MG63 (cell line): Measurements from ENCODE around the gene RHOU. TPM values are rescaled to one million over a fixed set of nuclear protein-coding genes. Genes with fewer than 3 reads are reported as not detected.
"Not testable (repeated sequence)": the region's sequence is repeated elsewhere in the genome, so short reads cannot be mapped to it uniquely, and the experiment has no call there.

ENCODE experiments used
- DNase-seq: peaks from one replicate; pipeline ENCODE4 v3.0.0-alpha.2; 2020
- H3K27me3 ChIP-seq: fragments of 250-450 bp; sonication (Bioruptor Pico); 2 replicates; pipeline ENCODE4 v1.5.1; 2020; ENCODE audit warnings: mild to moderate bottlenecking, moderate library complexity
- H3K36me3 ChIP-seq: fragments of 250-450 bp; sonication (Bioruptor Pico); 2 replicates; pipeline ENCODE4 v1.5.1; 2020; ENCODE audit warnings: mild to moderate bottlenecking, moderate library complexity
- H3K4me3 ChIP-seq: fragments of 250-450 bp; sonication (Bioruptor Pico); 2 replicates; pipeline ENCODE4 v1.5.1; 2020; ENCODE audit warnings: mild to moderate bottlenecking, moderate library complexity
- H3K9me3 ChIP-seq: fragments of 250-450 bp; sonication (Bioruptor Pico); 2 replicates; pipeline ENCODE4 v1.5.1; 2020; ENCODE audit warnings: mild to moderate bottlenecking, moderate library complexity
- total RNA-seq: library from RNA; depleted of rRNA; stranded (reverse); fragments of >200 nt; shearing (Covaris generic); gene quantifications from 2 replicates; pipeline ENCODE4 v1.2.3, GENCODE V29; 2014; ENCODE audit warnings: low replicate concordance

Gene RHOU
- total RNA-seq, 1 experiment from 2014 or later: 2.5 TPM

GRCh38 chr1:228768355-228769000 lies 33.2 kb downstream of the RHOU start:
- Histone ChIP-seq H3K27me3 (peaks cover 4% of the 10 kb centered on the region; the same call in 1 of the 2 replicates), H3K9me3 (no peaks in the 10 kb centered on the region), H3K36me3 (no peaks in the 10 kb centered on the region), H3K4me3 (no peak overlapping the region)
- peak; percentile 37 for DNase-seq

- no peaks in the 10 kb centered on the region for H3K9me3 ChIP-seq
- DNase-seq: no peak
Measured at GRCh38 chr1:228770779-228771223, 35.5 kb downstream of the RHOU start.

DNA sequence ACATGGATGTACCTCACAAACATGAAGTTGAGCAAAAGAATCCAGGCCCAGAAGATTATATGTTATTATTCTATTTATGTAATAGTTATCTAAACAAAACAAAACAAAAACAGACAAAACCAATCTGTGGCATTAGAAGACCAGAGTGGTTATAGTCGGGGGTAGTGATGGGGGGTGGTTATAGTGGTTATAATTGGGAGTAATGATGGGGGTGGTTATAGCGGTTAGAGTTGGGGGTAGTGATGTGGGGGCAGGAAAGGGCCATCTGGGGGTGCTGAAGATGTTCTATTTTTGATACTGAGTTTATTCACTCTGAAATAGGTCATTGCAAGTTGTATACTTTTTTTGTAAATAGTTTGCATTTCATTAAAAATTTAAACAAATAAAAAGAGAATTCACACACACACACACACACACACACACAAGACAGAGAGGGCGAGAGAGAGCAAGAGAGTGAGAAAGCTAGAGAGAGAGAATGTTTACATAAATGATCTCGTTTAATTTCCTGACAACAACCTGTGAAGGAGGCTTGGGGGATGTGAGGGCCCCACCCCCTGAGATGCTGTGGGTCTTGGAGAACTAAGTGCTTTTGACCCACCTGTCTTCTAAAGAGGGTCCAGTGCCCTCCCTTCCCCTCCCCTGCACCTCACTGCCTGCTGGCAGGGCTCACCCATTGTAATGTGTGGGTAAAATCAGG lies 37.4 kb downstream of the RHOU start:
- DNase-seq: no peak
- Histone ChIP-seq H3K36me3 (no peaks in the 10 kb centered on the region), H3K27me3 (no peaks in the 10 kb centered on the region), H3K9me3 (no peaks in the 10 kb centered on the region), H3K4me3 (no peak overlapping the region)

More at GRCh38 chr1:228770779-228771223, 35.5 kb downstream of the RHOU start:
- no peaks in the 10 kb centered on the region for H3K36me3 ChIP-seq
- peaks cover 4% of the 10 kb centered on the region; the same call in 1 of the 2 replicates for H3K27me3 ChIP-seq
- H3K4me3 ChIP-seq: no peak overlapping the region

- H3K9me3 ChIP-seq, H3K27me3 ChIP-seq, DNase-seq, H3K36me3 ChIP-seq, H3K4me3 ChIP-seq: not testable (repeated sequence)
Measured at GRCh38 chr1:228775946-228776345, 40.7 kb downstream of the RHOU start.

DNA sequence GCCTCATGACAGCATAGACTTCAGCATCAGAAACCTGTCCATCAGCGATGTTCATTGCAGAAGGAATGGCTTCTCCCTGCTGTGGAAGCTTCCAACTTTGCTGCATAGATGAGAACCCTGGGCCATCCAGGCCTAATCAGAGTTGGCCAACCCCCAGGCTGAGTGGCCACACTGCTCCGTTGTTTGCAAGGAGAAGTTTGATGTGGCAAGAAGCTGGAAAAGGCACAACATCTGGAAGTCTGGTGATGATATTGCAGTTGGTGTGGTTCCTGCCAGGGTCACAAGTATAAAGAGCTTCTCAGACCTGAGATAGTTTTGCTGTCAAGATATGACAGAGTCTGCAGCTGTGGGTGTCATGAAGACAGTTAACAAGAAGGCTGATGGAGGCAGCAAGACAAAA lies 41.2 kb downstream of the RHOU start:
- Histone ChIP-seq H3K9me3 (no peaks in the 10 kb centered on the region), H3K27me3 (no peaks in the 10 kb centered on the region), H3K36me3 (no peaks in the 10 kb centered on the region), H3K4me3 (no peak overlapping the region)
- DNase-seq: no peak

GRCh38 chr1:228777236-228777635 lies 42.0 kb downstream of the RHOU start:
- no peaks in the 10 kb centered on the region for H3K27me3 ChIP-seq
- no peak for DNase-seq
- no peaks in the 10 kb centered on the region for H3K9me3 ChIP-seq
- no peak overlapping the region for H3K4me3 ChIP-seq
- H3K36me3 ChIP-seq: no peaks in the 10 kb centered on the region

- H3K9me3 ChIP-seq: no peaks in the 10 kb centered on the region
- H3K4me3 ChIP-seq: no peak overlapping the region
- no peaks in the 10 kb centered on the region for H3K36me3 ChIP-seq
- DNase-seq: no peak
- H3K27me3 ChIP-seq: no peaks in the 10 kb centered on the region
Measured at GRCh38 chr1:228778026-228778425, 42.7 kb downstream of the RHOU start.

DNA sequence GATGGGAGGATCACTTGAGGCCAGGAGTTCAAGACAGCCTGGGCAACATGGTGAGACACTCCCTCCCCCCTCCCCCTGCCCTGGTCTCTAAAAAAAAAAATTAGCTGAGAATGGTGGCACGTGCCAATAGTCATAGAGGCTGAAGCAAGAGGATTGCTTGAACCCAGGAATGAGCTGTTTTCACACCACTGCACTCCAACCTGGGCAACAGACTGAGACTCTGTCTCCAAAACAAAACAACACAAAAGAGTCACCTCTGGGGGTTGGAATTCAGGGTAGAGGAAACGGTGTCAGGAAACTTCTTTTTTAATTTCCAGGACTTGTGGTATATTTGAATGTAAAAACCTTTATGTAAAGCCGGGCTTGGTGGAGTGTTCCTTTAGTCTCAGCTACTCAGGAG lies 43.2 kb downstream of the RHOU start:
- no peaks in the 10 kb centered on the region for H3K36me3 ChIP-seq
- no peaks in the 10 kb centered on the region for H3K27me3 ChIP-seq
- H3K9me3 ChIP-seq: no peaks in the 10 kb centered on the region
- no peak overlapping the region for H3K4me3 ChIP-seq
- no peak for DNase-seq

GRCh38 chr1:228778961-228779360 lies 43.7 kb downstream of the RHOU start:
- no peaks in the 10 kb centered on the region for H3K36me3 ChIP-seq
- DNase-seq: no peak

GRCh38 chr1:228781161-228781808 lies 46.0 kb downstream of the RHOU start:
- no peak overlapping the region for H3K4me3 ChIP-seq
- no peak for DNase-seq
- no peaks in the 10 kb centered on the region for H3K27me3 ChIP-seq
- no peaks in the 10 kb centered on the region for H3K9me3 ChIP-seq
- no peaks in the 10 kb centered on the region for H3K36me3 ChIP-seq

More at GRCh38 chr1:228778961-228779360, 43.7 kb downstream of the RHOU start:
- H3K27me3 ChIP-seq: no peaks in the 10 kb centered on the region
- H3K4me3 ChIP-seq: no peak overlapping the region
- no peaks in the 10 kb centered on the region for H3K9me3 ChIP-seq

DNA sequence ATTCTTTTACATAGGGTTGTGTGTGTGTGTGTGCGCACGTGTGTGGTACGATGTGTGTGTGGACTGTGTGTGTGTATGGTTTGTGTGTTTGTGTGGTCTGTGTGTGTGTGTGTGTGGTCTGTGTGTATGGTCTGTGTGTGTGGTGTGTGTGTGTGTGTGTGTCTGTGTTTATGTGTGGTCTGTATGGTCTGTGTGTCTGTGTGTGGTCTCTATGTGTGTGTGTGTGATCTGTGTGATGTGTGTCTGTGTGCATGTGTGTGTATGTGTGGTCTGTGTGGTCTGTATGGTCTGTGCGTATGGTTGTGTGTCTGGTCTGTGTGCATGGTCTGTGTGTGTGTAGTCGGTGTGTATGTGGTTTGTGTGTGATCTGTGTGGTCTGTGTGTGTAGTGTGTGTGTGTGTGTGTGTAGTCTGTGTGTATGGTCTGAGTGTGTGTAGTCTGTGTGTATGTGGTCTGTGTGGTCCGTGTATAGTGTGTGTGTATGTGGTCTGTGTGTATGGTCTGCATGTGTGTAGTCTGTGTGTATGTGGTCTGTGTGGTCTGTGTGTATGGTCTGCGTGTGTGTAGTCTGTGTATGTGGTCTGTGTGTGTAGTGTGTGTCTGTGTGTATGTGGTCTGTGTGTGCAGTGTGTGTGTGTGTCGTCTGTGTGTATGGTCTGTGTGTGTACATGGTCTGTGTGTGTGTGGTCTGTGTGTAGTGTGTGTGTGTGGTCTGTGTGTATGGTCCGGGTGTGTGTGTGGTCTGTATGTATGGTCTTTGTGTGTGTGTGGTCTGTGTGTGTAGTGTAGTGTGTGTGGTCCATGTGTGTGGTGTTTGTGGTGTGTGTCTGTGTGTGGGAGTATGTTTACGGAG lies 46.8 kb downstream of the RHOU start:
- DNase-seq: no peak
- H3K9me3 ChIP-seq: no peaks in the 10 kb centered on the region
- H3K4me3 ChIP-seq: no peak overlapping the region
- H3K27me3 ChIP-seq: no peaks in the 10 kb centered on the region
- H3K36me3 ChIP-seq: no peaks in the 10 kb centered on the region

DNA sequence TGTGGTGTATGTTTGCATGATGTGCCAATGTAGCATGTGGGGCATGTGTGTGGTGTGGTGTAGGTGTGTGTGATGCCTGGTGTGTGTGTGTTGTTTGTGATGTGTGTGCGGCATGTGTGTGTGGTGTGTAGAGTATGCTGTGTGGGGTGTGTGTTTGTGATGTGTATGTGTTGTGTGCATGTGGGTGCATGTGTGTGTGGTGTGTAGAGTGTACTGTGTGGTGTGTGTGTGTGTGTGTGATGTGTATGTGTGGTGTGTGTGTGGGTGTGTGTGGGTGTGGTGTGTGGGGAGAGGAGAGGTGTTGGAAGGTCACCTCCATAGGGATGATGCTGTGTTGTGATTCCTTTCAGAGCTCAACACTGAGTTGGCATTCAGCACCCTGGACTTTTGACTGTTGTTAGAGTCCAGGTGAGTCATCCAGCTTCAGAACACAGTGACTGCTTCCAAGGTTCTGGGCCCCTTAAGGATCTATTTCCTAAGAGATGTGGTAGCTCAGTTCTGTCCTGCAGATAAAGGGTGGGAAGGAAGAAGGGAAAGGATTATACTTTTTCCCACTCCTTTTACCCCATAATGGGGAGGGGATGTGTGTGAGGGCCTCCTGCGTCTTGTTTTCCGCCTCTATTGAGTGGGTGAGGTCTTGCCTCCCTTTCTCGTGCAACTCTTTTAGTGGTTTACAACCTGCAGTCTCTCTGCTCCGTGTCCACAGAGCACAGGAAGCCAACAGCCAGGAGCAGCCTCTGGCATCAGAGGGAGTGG lies 47.6 kb downstream of the RHOU start:
- peak; percentile 68 for DNase-seq
- H3K27me3 ChIP-seq: no peaks in the 10 kb centered on the region
- H3K9me3 ChIP-seq: no peaks in the 10 kb centered on the region
- no peak overlapping the region for H3K4me3 ChIP-seq
- H3K36me3 ChIP-seq: no peaks in the 10 kb centered on the region

DNA sequence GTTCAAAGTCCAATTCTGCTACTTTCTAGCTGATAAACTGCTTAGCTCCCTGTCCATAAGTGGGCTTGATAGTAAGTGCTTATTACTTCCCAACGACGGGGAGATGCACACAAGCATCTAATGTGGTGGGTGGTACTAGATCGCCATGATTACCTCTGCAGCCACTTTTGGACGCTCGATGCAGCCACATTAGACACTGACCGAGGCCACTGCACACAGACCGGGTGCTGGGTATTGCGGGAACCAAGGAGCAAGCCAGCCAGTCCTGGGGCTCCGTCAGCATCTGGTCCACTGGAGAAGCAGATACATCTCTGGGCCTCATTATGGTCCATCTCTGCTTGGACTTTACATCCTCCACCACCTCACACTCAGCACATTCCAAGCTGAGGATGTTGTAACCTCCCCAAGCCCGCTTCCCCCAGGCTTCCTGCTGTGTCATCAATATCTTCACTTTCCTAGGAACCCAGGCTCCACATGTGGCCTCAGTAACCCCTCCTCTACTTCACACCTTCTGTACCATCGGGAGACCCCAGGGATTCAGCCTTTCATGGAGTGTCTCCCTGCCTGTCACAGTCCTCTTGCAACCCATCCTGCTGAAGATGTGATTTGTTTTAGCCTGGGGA lies 48.2 kb downstream of the RHOU start:
- H3K27me3 ChIP-seq: no peaks in the 10 kb centered on the region
- no peaks in the 10 kb centered on the region for H3K9me3 ChIP-seq
- no peak overlapping the region for H3K4me3 ChIP-seq
- no peak for DNase-seq
- H3K36me3 ChIP-seq: no peaks in the 10 kb centered on the region

GRCh38 chr1:228784181-228784580 lies 48.9 kb downstream of the RHOU start:
- no peak for DNase-seq
- H3K4me3 ChIP-seq: no peak overlapping the region
- H3K9me3 ChIP-seq: no peaks in the 10 kb centered on the region
- H3K27me3 ChIP-seq: no peaks in the 10 kb centered on the region
- H3K36me3 ChIP-seq: no peaks in the 10 kb centered on the region

- H3K27me3 ChIP-seq: no peaks in the 10 kb centered on the region
- no peaks in the 10 kb centered on the region for H3K9me3 ChIP-seq
- H3K4me3 ChIP-seq: no peak overlapping the region
- H3K36me3 ChIP-seq: no peaks in the 10 kb centered on the region
- DNase-seq: no peak
Measured at GRCh38 chr1:228785366-228786330, 50.4 kb downstream of the RHOU start.
